Testis (tissue), 2 donors: ENCODE measurements around the gene SEC11A.

ENCODE experiments used
- POLR2A ChIP-seq: fragments of 450-650 bp; IDR thresholded peaks from one replicate; pipeline ENCODE4 v1.6.1; 2017; ENCODE audit warnings: antibody characterized with exemption, mild to moderate bottlenecking, moderate library complexity
- TF ChIP-seq, protein P1 (sequence below), 3 experiments: fragments of 450-650 bp in 2 of 3; fragments of 200-600 bp in 1 of 3; sonication (generic) in 1 of 3; IDR thresholded peaks; one replicate each; pipeline ENCODE4 v1.5.1; 2016 to 2019; ENCODE audit warnings: antibody characterized with exemption in 3 of 3, mild to moderate bottlenecking in 2 of 3, moderate library complexity in 1 of 3

DNA sequence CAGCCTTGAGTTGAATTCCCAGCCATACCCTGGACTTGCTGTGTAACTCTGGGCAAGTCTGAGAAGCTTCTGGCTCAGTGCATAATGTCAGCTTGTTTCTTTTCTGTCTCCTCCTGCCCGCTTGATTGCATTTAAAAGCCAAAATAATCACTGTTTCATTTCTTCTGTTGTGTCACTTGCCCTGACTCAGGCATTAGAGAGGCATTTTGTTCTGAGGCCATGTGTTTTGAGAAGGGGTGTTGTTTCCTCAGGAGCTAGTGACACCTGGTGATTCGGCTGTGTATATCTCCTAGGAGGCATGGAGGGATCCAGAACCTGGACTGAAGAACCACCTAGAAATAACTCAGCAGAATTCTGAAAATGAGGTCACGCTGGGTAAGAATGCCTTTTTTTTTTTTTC is 77.8 kb downstream of the SEC11A start:
- TF ChIP-seq, protein P1, sequence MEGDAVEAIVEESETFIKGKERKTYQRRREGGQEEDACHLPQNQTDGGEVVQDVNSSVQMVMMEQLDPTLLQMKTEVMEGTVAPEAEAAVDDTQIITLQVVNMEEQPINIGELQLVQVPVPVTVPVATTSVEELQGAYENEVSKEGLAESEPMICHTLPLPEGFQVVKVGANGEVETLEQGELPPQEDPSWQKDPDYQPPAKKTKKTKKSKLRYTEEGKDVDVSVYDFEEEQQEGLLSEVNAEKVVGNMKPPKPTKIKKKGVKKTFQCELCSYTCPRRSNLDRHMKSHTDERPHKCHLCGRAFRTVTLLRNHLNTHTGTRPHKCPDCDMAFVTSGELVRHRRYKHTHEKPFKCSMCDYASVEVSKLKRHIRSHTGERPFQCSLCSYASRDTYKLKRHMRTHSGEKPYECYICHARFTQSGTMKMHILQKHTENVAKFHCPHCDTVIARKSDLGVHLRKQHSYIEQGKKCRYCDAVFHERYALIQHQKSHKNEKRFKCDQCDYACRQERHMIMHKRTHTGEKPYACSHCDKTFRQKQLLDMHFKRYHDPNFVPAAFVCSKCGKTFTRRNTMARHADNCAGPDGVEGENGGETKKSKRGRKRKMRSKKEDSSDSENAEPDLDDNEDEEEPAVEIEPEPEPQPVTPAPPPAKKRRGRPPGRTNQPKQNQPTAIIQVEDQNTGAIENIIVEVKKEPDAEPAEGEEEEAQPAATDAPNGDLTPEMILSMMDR (IDR thresholded peaks at IDR 0.05), result no peak
- TF ChIP-seq POLR2A, result no peak
